ENCODE results near the gene PTCRA. TPM values are rescaled to one million over a fixed set of nuclear protein-coding genes. Genes with fewer than 3 reads are reported as not detected.
A peak's percentile ranks its signal among the peaks of the same experiment; 100 is the strongest.

Gene PTCRA
- total RNA-seq, 4 donors from 2014 or later, result 0.72 TPM; not detected in 3

GRCh38 chr6:42928986-42929820 is 13.3 kb downstream of the PTCRA start, which contains the start of gene CNPY3:
TSS of gene CNPY3 (plus strand) at chr6:42929480. CDS start at chr6:42929571, 91 bp downstream.
- peak; percentile 95 for ATAC-seq (ENCODE audit: low FRiP score)
- DNase-seq (ENCODE audit: low spot score), result peak; percentile 63
- TF ChIP-seq, protein P1, sequence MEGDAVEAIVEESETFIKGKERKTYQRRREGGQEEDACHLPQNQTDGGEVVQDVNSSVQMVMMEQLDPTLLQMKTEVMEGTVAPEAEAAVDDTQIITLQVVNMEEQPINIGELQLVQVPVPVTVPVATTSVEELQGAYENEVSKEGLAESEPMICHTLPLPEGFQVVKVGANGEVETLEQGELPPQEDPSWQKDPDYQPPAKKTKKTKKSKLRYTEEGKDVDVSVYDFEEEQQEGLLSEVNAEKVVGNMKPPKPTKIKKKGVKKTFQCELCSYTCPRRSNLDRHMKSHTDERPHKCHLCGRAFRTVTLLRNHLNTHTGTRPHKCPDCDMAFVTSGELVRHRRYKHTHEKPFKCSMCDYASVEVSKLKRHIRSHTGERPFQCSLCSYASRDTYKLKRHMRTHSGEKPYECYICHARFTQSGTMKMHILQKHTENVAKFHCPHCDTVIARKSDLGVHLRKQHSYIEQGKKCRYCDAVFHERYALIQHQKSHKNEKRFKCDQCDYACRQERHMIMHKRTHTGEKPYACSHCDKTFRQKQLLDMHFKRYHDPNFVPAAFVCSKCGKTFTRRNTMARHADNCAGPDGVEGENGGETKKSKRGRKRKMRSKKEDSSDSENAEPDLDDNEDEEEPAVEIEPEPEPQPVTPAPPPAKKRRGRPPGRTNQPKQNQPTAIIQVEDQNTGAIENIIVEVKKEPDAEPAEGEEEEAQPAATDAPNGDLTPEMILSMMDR (IDR thresholded peaks at IDR 0.05), result no peak

GRCh38 chr6:42929821-42930360 is 14.0 kb downstream of the PTCRA start:
- TF ChIP-seq, protein P1 (IDR thresholded peaks at IDR 0.05), result no peak
- ATAC-seq (ENCODE audit: low FRiP score) (peak; percentile 40), DNase-seq (ENCODE audit: low spot score) (no peak)

DNA sequence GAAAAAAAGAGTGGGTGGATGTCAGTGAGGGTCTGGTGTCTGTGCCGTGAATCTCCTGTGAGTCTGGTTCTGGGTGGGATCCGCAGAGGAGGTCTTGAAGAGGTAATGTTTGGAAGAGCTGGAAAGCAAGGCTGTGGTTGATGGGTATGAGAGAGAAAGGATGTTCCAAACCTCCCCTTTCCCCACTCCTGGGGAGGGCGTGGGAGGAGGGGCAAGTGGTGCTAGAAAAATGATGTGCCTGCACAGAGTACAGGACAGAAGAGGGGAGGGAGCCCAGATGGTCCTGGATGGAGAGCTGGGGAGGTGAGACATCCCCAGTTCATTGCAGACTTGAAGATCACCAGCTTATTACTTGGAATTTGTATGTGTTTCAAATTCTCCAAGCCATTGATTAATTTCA is 16.6 kb downstream of the PTCRA start:
- TF ChIP-seq, protein P1 (IDR thresholded peaks at IDR 0.05), result no peak
- DNase-seq (ENCODE audit: low spot score), result no peak
- ATAC-seq (ENCODE audit: low FRiP score), result no peak

DNA sequence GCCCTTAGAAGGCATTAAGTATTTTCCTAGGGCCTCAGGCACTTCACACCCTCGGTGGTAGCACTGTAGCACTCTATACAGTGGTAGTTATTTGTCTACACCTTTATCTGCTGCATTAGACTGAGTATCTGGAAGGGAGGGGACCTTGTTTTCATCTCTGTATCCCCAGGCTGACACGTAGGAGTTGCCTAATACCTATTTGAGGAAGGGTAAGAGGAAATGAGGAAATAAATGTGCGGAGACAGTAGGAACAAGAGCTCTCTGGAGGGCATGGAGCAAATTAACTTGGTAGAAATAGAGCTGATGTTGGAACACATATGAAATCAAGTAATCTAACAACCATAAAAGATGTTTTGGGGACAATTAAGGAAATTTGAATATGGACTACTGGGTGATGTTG is 17.4 kb downstream of the PTCRA start:
- TF ChIP-seq, protein P1 (IDR thresholded peaks at IDR 0.05), result no peak
- ATAC-seq (ENCODE audit: low FRiP score) (no peak), DNase-seq (ENCODE audit: low spot score) (no peak)

- ATAC-seq (ENCODE audit: low FRiP score) (no peak), DNase-seq (ENCODE audit: low spot score) (no peak)
- TF ChIP-seq, protein P1 (IDR thresholded peaks at IDR 0.05), result no peak
Measured at GRCh38 chr6:42935322-42935721, 19.5 kb downstream of the PTCRA start.

GRCh38 chr6:42936398-42936797 is 20.5 kb downstream of the PTCRA start:
- ATAC-seq (ENCODE audit: low FRiP score), result no peak

More at GRCh38 chr6:42936398-42936797, 20.5 kb downstream of the PTCRA start:
- no peak for DNase-seq (ENCODE audit: low spot score)
- TF ChIP-seq, protein P1 (IDR thresholded peaks at IDR 0.05), result no peak
